ENCODE measurements around the gene AVPR1B. TPM values are rescaled to one million over a fixed set of nuclear protein-coding genes. Genes with fewer than 3 reads are reported as not detected.
"Not testable (repeated sequence)": the region's sequence is repeated elsewhere in the genome, so short reads cannot be mapped to it uniquely, and the experiment has no call there.

Gene AVPR1B
- total RNA-seq, 1 donor from 2014 or later, result not detected

- intact Hi-C loops (cut with DNase I), result no loop called here
- ATAC-seq, result no peak
These were observed 23.2 kb downstream of the AVPR1B start for GRCh38 chr1:206094024-206094423.

GRCh38 chr1:206089341-206089740 lies 27.8 kb downstream of the AVPR1B start:
- DNase-seq (ENCODE audit: low spot score), result no peak
- ATAC-seq, result no peak
- intact Hi-C loops (cut with DNase I), result no loop called here

More at GRCh38 chr1:206094024-206094423, 23.2 kb downstream of the AVPR1B start:
- no peak for DNase-seq (ENCODE audit: low spot score)

- DNase-seq (ENCODE audit: low spot score) (no peak), ATAC-seq (no peak)
- intact Hi-C loops (cut with DNase I), result no loop called here
These were observed 30.1 kb downstream of the AVPR1B start for GRCh38 chr1:206087091-206087490.

- ATAC-seq, result no peak
- DNase-seq (ENCODE audit: low spot score), result no peak
- intact Hi-C loops (cut with DNase I), result no loop called here
These were observed 33.4 kb downstream of the AVPR1B start for GRCh38 chr1:206083750-206084149.

GRCh38 chr1:206082831-206083695 lies 34.1 kb downstream of the AVPR1B start:
- DNase-seq (ENCODE audit: low spot score) (no peak), ATAC-seq (no peak)
- intact Hi-C loops (cut with DNase I), result no loop called here

GRCh38 chr1:206081856-206082255 lies 35.3 kb downstream of the AVPR1B start:
- intact Hi-C loops (cut with DNase I), result no loop called here
- DNase-seq (ENCODE audit: low spot score), result no peak
- ATAC-seq, result no peak

- ATAC-seq (no peak), DNase-seq (ENCODE audit: low spot score) (no peak)
- intact Hi-C loops (cut with DNase I), result no loop called here
These were observed 37.0 kb downstream of the AVPR1B start for GRCh38 chr1:206080026-206080820.

GRCh38 chr1:206079135-206079534 lies 38.1 kb downstream of the AVPR1B start:
- ATAC-seq (no peak), DNase-seq (ENCODE audit: low spot score) (no peak)
- intact Hi-C loops (cut with DNase I), result no loop called here

- no peak for DNase-seq (ENCODE audit: low spot score)
- intact Hi-C loops (cut with DNase I), result no loop called here
- no peak for ATAC-seq
These were observed 41.1 kb downstream of the AVPR1B start for GRCh38 chr1:206075786-206076755.

- no peak for DNase-seq (ENCODE audit: low spot score)
- intact Hi-C loops (cut with DNase I), result no loop called here
These were observed 42.3 kb downstream of the AVPR1B start for GRCh38 chr1:206074839-206075238.

GRCh38 chr1:206070627-206071304 lies 46.4 kb downstream of the AVPR1B start:
- DNase-seq (ENCODE audit: low spot score) (no peak), ATAC-seq (no peak)
- intact Hi-C loops (cut with DNase I), result no loop called here

More at GRCh38 chr1:206074839-206075238, 42.3 kb downstream of the AVPR1B start:
- no peak for ATAC-seq

- DNase-seq (ENCODE audit: low spot score) (no peak), ATAC-seq (no peak)
- intact Hi-C loops (cut with DNase I), result no loop called here
These were observed 48.9 kb downstream of the AVPR1B start for GRCh38 chr1:206068314-206068713.

- intact Hi-C loops (cut with DNase I), result no loop called here
- no peak for ATAC-seq
- DNase-seq (ENCODE audit: low spot score), result no peak
These were observed 49.5 kb downstream of the AVPR1B start for GRCh38 chr1:206067486-206068227.

GRCh38 chr1:206066479-206067171 lies 50.6 kb downstream of the AVPR1B start:
- intact Hi-C loops (cut with DNase I), result no loop called here
- DNase-seq (ENCODE audit: low spot score) (no peak), ATAC-seq (no peak)

- ATAC-seq, result no peak
- intact Hi-C loops (cut with DNase I), result no loop called here
- no peak for DNase-seq (ENCODE audit: low spot score)
These were observed 51.5 kb downstream of the AVPR1B start for GRCh38 chr1:206065547-206066145.

GRCh38 chr1:206064501-206064900 lies 52.7 kb downstream of the AVPR1B start:
- DNase-seq (ENCODE audit: low spot score); intact Hi-C loops (cut with DNase I); ATAC-seq: not testable (repeated sequence)

- ATAC-seq; DNase-seq (ENCODE audit: low spot score): not testable (repeated sequence)
These were observed 53.2 kb downstream of the AVPR1B start for GRCh38 chr1:206064001-206064400.

More at GRCh38 chr1:206064001-206064400, 53.2 kb downstream of the AVPR1B start:
- intact Hi-C loops (cut with DNase I), result not testable (repeated sequence)
